ES-I3 (cell line): ENCODE measurements around the gene FAM156A.
"Not testable (repeated sequence)": the region's sequence is repeated elsewhere in the genome, so short reads cannot be mapped to it uniquely, and the experiment has no call there.

Source experiments
- H3K36me3 ChIP-seq: 2 replicates; pipeline ENCODE4 v1.6.1; 2013; ENCODE audit warnings: mild to moderate bottlenecking, low read length, control low read depth, moderate library complexity; ENCODE audit not compliant: insufficient read depth
- H3K4me1 ChIP-seq: 2 replicates; pipeline ENCODE4 v1.6.1; 2013; ENCODE audit warnings: mild to moderate bottlenecking, control low read depth, low read length; ENCODE audit not compliant: insufficient read depth
- H3K9ac ChIP-seq: 2 replicates; pipeline ENCODE4 v1.6.1; 2013; ENCODE audit warnings: low read depth, mild to moderate bottlenecking, low read length, moderate library complexity
- H3K9me3 ChIP-seq: 2 replicates; pipeline ENCODE4 v1.6.1; 2013; ENCODE audit warnings: mild to moderate bottlenecking, low read length, moderate library complexity; ENCODE audit not compliant: control insufficient read depth, insufficient read depth

FAM156A gene

DNA sequence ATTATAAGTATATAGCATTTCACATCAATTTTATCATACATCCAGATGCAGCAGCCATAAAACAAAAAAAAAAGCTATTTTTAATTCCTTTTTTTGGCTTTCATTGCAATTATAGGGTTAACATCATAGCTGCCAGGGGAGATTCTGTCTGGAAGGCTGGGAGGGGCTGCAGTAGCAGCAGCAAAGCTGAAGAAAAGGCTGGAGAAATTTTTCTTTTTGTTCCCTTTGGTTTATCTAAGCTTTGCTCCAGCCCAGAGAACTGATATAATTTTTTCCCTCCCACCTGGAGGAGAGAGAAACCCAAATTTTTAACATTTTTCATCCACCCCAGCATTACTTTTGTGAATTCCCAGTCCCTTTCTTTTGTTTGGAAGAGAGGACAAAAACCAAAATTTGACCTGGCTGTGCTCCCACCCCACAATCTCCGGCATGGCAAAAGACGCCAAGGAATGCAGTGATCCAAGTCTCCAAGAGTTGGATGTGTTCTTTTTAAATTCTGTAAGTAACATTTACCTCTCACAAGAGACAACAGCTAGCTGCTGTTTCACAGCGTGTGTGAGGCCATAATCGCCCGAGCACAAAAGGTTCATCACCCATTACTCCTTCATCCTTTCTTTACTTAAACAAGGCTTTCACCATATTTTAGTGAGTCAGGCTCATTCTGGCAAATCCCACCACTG, 25.1 kb upstream of the FAM156A start:
- no peaks in the 10 kb centered on the region for H3K9me3 ChIP-seq
- peaks cover 25% of the 10 kb centered on the region for H3K4me1 ChIP-seq
- peak overlapping the region; percentile 16 for H3K9ac ChIP-seq
- no peaks in the 10 kb centered on the region for H3K36me3 ChIP-seq

DNA sequence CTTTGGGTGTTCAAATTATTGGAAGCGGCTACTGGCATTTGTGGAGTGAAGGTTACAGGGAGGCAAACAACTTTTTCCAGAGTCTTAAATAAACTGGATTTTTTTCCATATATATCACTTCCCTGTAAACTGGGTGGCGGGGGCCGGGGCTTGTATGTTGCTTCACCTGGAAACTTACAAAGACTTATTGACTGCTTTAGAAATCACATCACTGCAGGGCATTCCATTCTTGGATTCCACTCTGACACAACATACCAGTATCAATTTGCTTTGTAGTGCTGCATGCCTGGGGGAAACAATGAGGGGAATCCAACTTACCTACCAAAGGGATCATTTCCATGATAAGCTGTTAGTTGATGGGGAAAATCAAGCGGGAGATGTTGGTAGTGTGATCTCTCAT, 21.7 kb upstream of the FAM156A start:
- Histone ChIP-seq H3K9ac (no peak overlapping the region), H3K9me3 (no peaks in the 10 kb centered on the region), H3K36me3 (no peaks in the 10 kb centered on the region), H3K4me1 (peaks cover 25% of the 10 kb centered on the region)

DNA sequence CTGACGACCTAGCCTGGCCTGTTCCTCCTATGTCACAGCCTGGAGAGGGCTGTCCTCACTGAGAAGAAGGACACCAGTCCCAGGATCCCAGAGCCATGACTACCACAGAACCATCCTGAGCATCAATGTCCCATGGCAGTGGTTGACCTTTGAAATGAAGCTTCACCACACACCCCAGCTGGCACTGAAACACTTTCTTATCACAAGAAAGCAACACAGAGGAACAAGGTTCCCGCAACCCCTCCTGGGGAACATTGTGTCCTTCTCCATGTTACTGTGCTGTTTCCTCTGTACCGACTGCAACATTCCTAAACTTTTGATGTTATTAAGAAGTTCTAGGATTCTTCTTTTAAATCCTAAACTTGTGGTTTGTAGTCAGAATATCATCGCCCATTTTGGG, 21.2 kb upstream of the FAM156A start:
- no peak overlapping the region for H3K9ac ChIP-seq
- H3K9me3 ChIP-seq = no peaks in the 10 kb centered on the region
- peaks cover 25% of the 10 kb centered on the region for H3K4me1 ChIP-seq
- H3K36me3 ChIP-seq = no peaks in the 10 kb centered on the region

DNA sequence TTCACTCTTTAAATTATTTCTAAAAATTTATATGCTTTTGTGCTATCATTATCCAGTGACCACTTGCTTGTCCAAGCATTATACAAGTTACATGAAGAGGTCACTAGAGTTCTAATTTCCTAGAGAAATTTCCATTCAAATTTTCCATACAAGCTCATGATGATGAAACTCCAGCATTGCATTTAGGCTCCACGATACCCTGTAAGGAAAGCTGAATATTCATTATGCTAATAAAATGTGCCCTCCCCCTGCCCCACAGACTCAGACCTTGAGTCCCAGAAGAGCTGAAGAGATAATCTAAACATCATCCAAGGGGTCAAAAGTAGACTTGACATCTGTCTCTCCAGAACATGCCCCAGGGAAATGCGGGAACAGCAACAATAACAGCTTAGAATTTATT, 19.6 kb upstream of the FAM156A start:
- H3K9ac ChIP-seq = no peak overlapping the region
- H3K36me3 ChIP-seq = no peaks in the 10 kb centered on the region
- H3K9me3 ChIP-seq = no peaks in the 10 kb centered on the region
- H3K4me1 ChIP-seq = peaks cover 11% of the 10 kb centered on the region

DNA sequence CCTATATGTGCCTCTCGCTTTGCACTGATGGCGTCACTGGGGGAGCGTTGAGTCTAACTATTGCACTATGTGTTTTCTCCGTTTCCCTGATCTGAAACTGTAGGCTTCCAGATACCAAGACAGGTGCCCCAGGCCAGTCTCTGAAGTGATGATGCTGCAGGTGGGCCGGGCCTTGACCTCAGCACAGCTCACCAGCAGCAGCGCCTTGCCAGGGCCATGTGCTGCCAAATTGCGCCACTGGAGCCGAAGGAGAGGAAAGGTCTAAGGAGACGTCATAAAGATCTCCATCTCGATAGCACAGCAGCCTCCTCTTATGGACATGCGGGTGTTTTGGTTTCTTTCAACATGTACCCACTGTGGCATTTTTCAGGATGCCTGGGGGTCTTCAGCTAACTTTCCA, 17.3 kb upstream of the FAM156A start:
- H3K9ac ChIP-seq, H3K4me1 ChIP-seq, H3K9me3 ChIP-seq, H3K36me3 ChIP-seq: not testable (repeated sequence)

DNA sequence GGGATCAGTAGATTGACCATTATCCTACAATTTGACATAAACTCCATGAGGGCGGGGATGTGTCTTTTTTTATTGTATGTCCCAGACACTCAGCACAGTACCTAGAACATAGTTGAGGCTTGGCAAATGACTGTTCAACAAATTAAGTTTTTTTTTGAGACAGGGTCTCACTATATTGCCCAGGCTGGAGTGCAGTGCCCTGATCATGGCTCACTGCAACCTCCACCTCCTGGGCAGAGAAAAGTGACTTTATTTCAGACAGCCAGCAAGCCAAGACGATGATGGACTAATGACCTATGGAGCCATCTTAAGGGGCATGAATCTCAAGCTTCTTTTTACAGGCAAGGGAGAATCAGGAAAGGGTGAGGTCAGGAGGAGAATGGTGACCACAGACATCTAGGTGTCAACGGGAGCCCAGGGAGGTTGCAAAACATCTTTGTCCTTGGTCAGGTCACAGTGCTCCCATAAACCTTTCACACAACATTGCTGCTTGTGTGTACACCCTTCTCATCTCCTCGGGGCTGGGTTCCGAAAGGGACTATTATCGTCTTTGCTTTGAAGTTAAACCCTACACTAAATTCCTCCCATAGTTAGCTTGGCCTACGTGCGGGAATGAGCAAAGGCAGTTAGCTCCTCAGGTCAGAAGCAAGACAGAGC, 16.1 kb upstream of the FAM156A start:
- H3K36me3 ChIP-seq, H3K9me3 ChIP-seq, H3K4me1 ChIP-seq, H3K9ac ChIP-seq: not testable (repeated sequence)

DNA sequence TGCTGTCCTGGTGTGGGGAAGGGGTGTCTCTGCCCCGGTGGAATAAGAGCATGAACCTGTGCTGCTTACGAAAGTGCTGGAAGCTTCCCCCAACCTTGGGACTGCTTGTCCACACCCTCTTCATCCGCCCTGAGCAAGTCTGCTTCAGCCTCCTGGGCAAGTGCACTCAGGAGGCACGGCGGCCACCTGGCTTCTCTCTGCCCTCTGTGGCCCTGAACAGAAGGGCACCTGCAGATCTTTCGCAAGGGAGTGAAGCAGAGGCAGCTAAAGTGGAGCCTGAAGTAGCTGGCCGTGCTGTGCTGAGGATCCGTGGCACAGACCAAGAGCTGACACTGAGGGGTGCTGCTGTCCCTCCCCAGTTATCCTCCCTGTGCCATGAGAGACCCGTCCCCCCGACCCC, 9.6 kb upstream of the FAM156A start:
- not testable (repeated sequence) for H3K4me1 ChIP-seq, H3K9ac ChIP-seq, H3K36me3 ChIP-seq, H3K9me3 ChIP-seq

DNA sequence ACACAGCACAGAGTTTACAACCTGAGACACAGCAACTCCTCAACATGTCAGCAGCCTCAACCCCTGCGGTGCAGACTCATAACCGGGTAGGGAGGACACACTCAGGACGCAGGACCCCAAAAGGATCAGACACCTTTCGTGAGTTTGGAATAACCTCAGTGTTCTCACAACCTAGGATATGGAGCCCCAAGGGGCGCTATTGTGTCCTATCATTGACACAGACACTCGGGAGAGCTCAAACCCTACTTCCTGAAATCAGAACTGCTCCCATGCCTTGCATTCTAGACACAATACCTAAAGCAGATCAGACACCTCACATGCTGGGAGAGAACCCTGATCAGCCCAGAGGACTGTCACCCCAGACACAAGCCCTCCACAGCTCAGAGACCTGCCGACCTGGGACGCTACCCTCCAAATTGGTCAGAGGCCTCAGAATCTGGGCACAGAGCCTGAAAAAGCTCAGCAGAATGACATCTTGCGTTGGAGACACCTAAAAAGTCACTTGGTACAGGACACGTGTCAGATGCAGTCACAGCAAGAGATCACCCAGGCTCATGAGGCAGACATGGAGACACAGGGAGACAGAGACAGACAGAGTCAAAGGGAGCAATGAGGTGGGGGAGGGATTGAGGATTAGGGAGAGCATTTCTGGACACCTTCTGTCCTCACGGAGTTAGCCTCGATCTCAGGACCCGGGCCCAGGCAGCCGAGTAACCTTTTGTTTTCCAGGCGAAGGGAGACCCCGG, 8.8 kb upstream of the FAM156A start:
- H3K36me3 ChIP-seq, H3K9me3 ChIP-seq, H3K4me1 ChIP-seq, H3K9ac ChIP-seq: not testable (repeated sequence)

DNA sequence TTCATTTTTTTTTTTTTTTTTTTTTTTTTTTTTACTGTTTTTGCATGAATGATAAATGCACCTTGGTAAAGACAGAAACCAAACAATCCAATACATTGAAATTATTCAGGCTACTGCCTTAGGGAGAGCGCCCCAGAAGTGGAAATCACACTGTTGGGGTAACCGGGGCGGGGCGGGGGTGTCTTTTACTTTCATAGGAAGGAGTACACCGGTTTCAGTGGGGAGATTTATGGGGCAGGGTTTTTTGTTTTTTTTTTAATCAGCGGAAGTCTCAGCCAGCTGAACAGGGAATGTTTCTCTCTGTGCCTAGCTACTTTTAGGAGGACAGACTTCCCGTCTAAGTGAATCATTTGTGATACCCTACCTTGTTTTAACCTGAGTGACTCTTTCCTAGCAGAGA, 643 bp upstream of the FAM156A start:
- not testable (repeated sequence) for H3K9ac ChIP-seq, H3K4me1 ChIP-seq, H3K9me3 ChIP-seq, H3K36me3 ChIP-seq

DNA sequence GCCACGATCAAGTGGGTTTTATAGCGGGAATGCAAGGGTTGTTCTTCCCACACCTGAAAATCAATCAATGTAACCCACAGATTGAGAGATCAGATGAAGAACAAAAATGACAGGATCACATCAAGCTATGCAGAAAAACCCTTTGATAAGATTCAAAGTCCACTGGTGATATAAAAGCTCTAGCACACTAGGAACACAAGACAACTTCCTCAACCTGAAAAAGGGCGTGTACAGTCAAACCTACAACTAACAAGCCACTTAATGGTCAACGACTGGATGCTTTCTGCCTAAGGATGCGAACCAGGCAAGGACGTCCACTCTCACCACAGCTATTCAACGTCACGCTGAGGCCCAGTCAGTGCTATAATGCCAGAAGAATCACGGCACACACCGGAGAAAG, 8.4 kb downstream of the FAM156A start:
- H3K36me3 ChIP-seq, H3K9me3 ChIP-seq, H3K4me1 ChIP-seq, H3K9ac ChIP-seq: not testable (repeated sequence)

DNA sequence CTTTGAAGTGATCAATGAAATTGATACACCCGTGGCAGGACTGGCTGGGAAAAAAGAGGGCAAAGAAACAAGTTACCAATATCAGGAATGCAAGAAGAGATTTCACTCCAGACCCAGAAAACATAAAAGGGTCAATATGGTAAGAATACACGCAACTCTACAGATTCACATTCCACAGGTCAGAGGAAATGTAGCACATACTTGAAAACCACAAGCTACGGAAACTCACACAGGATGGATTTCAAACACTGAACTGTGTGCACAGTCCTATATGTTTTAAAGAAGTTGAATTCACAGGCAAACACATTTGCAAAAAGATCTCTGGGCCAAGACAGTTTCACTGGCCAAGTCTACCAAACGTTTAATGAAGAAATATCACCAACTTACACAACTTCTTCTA, 9.0 kb downstream of the FAM156A start:
- not testable (repeated sequence) for H3K4me1 ChIP-seq, H3K9ac ChIP-seq, H3K9me3 ChIP-seq, H3K36me3 ChIP-seq

DNA sequence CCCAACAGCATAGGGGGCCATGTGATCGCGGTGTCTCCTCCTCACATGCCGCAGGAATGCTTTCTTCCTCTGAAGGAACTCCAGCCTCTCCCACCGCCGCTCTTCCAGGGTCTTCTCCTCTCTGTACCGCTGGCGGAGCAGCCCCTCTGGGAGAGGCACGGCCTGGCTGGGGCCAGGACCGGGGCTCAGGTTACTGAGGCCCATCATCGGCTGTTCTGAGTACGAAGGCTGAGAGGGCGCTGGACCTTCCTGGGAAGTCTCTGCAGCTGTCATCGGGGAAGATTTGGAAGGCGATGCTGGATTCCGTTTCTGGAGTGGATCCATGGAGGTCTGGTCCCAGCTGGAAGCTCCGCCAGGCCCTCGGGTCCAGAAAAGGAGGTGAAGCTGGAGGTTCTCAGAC, 10.1 kb downstream of the FAM156A start:
- H3K9me3 ChIP-seq, H3K9ac ChIP-seq, H3K4me1 ChIP-seq, H3K36me3 ChIP-seq: not testable (repeated sequence)

DNA sequence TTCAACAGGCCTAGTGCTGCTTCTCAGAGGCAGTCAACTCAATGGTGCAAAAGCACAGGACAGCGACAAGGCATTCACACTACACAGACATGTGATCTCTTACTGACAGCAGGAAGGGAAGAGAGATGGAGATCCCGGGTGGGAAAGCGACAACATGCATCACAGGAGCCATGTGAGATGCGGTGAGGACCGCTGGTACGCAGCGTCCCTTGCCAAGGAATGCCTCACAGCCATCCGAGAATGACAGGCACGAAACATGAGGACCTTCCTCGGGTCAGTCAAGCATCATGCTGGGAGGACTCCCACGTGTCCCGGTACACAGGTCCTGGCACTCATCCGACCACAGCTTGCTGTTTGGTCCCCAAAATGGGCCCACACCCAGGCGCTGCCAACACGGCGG, 10.8 kb downstream of the FAM156A start:
- H3K4me1 ChIP-seq, H3K36me3 ChIP-seq, H3K9ac ChIP-seq, H3K9me3 ChIP-seq: not testable (repeated sequence)

DNA sequence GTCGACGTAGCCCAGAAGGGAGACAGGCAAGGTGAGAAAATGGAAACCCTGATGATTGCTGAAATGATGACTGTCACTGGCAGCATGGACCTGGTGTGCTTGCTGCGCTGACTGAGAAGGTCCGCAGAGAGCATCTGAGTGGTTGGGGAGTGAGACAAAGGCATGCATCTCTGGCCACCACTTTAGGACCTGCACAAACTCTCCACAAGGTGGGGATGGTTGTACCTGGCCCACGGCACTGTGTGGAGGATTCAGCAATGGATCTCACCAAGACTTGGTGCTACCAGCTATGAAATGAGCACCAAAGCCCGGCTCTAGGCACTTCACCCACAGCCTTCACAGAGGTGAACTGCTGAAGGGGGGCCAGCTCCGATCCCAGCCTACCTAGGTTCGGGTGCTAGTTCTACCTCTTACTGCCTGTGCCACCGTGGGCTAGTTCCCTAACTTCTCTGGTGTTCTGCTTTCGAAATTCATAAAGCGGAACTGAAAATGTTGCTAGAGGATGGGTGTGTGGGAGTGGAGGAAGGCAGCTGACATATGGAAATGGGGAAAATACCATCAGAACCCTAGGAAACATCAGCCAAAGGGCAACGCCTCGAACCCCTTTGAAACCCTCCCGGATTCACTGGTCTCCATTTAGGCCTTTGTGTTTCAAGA, 12.4 kb downstream of the FAM156A start:
- not testable (repeated sequence) for H3K36me3 ChIP-seq, H3K9me3 ChIP-seq, H3K9ac ChIP-seq, H3K4me1 ChIP-seq

DNA sequence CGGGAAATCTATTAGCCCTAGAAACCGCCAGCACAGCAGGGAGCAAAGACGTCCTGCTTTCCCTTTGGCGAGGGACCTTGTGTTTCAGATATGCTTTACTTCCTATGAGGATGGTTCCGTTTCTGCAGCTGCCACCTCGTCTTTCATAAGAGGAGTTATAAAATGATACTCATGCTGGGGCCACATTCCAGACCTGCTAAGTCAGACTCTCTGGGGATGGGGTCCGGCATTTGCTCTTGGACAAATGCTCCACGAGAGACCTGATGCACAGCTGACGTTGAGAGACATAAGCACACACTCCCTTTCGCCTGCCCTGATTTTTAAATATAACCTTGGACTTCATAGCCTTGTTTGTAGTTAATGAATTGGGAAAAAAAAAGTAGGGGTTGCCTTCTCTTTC, 16.6 kb downstream of the FAM156A start:
- not testable (repeated sequence) for H3K36me3 ChIP-seq, H3K9me3 ChIP-seq, H3K9ac ChIP-seq, H3K4me1 ChIP-seq
